ELF-1 (cell line): ENCODE results near the gene GPBP1.
A peak's percentile ranks its signal among the peaks of the same experiment; 100 is the strongest.
"Not testable (repeated sequence)": the region's sequence is repeated elsewhere in the genome, so short reads cannot be mapped to it uniquely, and the experiment has no call there.

Source experiments
- DNase-seq: peaks from one replicate; pipeline ENCODE4 v3.0.0-alpha.2; 2016; ENCODE audit warnings: low read depth, low spot score

Gene GPBP1

GRCh38 chr5:57173319-57174127, at the start of gene GPBP1:
TSS of gene GPBP1 (plus strand) at chr5:57174059. CDS start at chr5:57214131, 40,072 bp downstream.
- peak; percentile 98 for DNase-seq

DNA sequence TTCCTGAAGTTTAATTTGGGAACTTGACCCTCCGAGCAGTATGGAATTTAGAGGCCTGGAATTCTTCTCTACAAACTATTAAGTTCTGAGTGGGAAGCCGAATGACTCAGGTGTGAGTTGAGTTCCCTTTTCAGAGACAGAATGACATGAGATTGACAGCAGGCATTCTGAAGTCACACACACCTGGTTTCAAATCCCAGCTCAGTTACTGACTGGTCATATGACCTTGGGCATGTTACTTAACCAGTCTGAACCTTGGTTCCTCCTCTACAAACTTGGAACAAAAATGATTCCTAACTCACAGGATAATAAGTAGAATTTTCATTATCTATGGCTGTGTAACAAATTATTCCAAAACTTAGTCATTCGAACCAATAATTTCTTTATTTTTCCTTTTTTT, 45.5 kb upstream of the GPBP1 start:
- DNase-seq = no peak

GRCh38 chr5:57133574-57133973, 40.3 kb upstream of the GPBP1 start:
- no peak for DNase-seq

- DNase-seq = no peak
Measured at GRCh38 chr5:57137401-57137800, 36.5 kb upstream of the GPBP1 start.

- DNase-seq = no peak
Measured at GRCh38 chr5:57152316-57152715, 21.5 kb upstream of the GPBP1 start.

DNA sequence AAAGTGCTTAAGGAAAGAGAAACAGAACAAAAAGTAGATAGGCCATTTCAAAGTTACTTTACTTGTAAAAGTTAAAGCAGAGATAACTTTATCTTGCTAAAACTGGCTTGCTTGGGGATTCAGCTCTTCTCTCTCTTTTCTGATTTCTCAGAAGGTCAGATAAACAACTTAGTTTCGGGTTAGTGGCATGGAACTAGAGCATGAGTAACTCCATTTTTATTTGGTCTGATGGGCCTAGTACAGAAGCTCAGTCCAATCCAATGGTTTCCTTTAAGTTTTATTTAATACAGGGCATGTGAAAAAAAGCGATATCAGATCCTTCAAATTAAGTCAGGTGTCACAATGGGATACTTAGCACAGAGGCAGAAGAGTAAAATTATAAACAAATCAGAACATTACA, 18.8 kb upstream of the GPBP1 start:
- no peak for DNase-seq

GRCh38 chr5:57157131-57157530, 16.7 kb upstream of the GPBP1 start:
- no peak for DNase-seq

- DNase-seq = no peak
Measured at GRCh38 chr5:57157666-57158065, 16.2 kb upstream of the GPBP1 start.

GRCh38 chr5:57163553-57164006, 10.3 kb upstream of the GPBP1 start:
- no peak for DNase-seq

GRCh38 chr5:57164124-57164523, 9.7 kb upstream of the GPBP1 start:
- no peak for DNase-seq

GRCh38 chr5:57165171-57165570, 8.7 kb upstream of the GPBP1 start:
- not testable (repeated sequence) for DNase-seq

DNA sequence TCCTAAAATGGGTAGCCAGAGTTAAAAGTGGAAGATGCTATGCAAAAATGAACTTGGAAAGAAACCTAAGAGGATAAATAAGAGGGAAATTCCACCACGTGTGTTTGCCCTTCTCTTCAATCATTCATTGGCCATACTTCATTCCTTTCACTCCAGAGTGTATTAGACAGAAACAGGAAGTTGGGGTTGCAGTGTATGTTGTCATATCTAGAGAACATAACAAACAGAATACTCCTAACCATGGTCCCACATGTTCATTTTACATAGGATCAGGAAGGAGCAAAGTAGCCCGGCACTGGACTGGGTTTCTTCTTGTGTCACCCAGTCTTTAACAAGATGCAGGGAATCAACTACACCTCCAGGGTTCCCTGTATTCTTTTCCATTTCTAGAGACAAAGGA, 7.6 kb upstream of the GPBP1 start:
- no peak for DNase-seq

GRCh38 chr5:57167201-57167600, 6.7 kb upstream of the GPBP1 start:
- no peak for DNase-seq

- DNase-seq = not testable (repeated sequence)
Measured at GRCh38 chr5:57170116-57170515, 3.7 kb upstream of the GPBP1 start.

- peak; percentile 61 for DNase-seq
Measured at GRCh38 chr5:57171816-57172465, 1.9 kb upstream of the GPBP1 start.

DNA sequence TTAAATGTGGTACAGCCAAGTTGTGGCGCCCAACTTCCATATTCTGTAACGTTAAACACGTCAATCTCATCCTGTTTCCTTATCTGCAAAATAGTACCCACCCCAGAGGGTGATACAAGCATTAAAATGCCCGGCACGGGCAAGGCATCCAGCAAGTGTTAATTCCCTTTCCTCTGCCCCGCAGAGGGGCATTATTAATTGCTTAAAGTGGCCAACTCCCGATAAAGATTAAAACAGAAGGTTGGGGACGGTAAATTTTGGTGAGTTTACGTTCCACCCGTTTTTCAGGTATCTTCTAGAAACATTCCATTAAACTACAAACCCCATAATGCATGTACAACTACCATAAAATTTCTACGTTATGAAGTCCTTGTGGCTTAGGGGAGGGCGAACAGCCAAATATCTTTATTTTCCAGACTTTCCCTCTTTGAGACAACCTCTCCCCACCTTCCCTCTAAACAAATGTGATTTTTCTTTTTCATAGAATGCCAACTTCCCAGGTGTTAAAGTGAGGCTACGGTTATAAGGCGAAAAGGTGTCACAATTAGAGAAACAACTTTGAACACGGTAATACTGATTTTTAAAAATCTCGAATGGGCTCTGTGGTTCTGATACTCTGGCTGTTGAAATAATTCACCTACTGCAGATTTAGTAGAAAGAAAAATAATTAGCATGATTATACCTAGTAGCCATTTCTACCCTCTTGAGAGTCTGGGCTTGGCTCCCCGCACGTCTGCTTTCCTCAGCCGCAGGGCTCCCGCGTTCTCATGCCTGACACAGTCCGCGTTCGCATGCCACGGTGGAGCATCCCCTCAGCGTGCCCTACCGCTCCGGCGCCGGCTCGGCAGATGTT, 1.2 kb upstream of the GPBP1 start:
- no peak for DNase-seq

DNA sequence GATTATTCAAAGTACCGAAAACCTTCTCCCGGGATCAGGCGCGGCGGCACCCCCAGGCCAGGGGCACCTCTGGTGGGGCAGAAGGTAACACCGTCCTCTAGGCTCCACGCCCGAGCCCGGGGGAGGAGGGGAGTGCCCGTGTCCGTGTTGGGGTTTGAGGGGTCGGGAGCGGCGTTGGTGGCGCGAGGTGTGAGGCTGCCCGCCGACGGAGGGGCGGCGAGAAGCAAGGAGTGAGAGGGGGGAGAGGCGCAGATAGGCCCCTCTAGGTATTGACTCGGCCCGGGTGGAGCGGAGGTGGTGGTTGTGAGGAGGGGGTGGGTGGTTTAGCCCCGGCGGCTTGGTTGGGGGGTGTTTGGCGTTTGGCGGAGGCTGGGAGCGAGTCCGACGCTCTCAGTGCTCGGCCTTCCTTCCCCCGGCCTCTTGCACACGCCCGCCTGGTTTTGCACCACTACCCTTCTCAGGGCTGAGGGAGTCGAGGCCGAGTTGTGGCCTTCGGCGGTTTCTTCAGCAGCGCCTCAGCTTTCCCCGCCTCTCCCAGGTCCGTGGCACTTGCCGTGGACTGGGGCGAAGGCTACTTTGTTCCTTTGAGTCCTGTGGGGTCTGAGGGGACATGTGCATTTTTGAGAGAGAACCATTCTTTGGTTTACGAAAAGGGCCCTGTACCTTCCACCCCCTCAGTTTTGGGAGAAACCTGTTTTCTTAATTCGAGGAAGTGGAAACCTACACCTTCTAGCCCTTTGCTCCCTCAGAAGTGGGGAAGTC, 450 bp downstream of the GPBP1 start:
- DNase-seq = peak; percentile 51

GRCh38 chr5:57174890-57175510, 1.1 kb downstream of the GPBP1 start:
- no peak for DNase-seq

GRCh38 chr5:57175551-57176309, 1.9 kb downstream of the GPBP1 start:
- no peak for DNase-seq

DNA sequence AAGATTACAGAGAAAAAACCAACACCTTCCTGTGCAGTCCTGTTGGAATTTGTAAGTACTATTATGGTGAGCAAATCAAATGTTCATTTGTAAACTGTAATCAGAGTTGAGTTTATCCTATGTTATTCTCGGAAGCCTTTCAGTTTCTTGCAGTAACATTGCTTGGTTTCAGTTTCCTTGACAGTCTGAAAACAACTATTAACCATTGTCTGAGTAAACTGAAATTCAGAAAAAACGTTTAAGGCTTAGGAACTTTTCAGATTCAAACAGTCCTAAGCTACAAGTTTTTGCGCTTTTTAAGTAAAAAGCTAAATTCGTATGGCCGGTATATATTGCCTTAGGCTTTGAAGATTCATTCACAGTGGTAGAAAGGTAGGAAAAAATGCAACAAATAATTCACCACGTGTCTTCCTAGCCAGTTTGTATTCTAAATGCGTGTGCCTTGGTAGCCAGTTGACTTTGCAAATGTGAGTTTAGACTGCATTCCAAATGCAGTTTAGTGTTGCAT, 2.5 kb downstream of the GPBP1 start:
- no peak for DNase-seq
